Stimulated activated CD4-positive, alpha-beta T cell treated with anti-CD3 and anti-CD28 coated beads, Interleukin-4, amount 100 ng/mL, for 1 hour (primary cell): ENCODE data around the gene RNASEH2B.

Experiments used
- DNase-seq: peaks from one replicate; pipeline ENCODE4 v3.0.0-alpha.2; 2020

The RNASEH2B gene

GRCh38 chr13:51000061-51000460, 90.5 kb downstream of the RNASEH2B start:
- DNase-seq: no peak

GRCh38 chr13:51000571-51001260, 91.1 kb downstream of the RNASEH2B start:
- no peak for DNase-seq

- no peak for DNase-seq
Measured at GRCh38 chr13:51001335-51001734, 91.7 kb downstream of the RNASEH2B start.

GRCh38 chr13:51002736-51003135, 93.1 kb downstream of the RNASEH2B start:
- DNase-seq: no peak

GRCh38 chr13:51003642-51004041, 94.1 kb downstream of the RNASEH2B start:
- no peak for DNase-seq

GRCh38 chr13:51004111-51004865, 94.7 kb downstream of the RNASEH2B start:
- no peak for DNase-seq

GRCh38 chr13:51004918-51005460, 95.4 kb downstream of the RNASEH2B start:
- DNase-seq: no peak

GRCh38 chr13:51005566-51005965, 96.0 kb downstream of the RNASEH2B start:
- DNase-seq: no peak
